ENCODE results near the gene DHTKD1. TPM values are rescaled to one million over a fixed set of nuclear protein-coding genes. Genes with fewer than 3 reads are reported as not detected.

DHTKD1 gene
- total RNA-seq, 1 experiment from 2014 or later: 15.8 TPM

DNA sequence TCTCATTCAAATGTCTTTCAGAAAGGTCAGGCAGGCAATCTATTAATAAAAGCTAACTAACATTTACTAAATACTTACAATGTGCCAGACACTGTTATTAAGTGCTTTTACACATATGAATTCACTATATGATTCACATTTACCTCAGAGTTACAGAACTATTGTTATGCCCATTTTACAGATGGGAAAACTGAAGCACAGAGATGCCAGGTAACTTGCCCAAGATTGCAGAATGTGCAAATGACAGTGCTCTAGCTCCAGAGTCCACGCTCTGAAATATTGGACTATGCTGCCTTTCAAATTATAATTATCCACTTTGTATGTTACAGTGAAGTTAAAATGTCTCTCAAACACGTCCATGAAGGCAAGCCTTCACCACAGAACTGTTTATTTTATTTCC, 48.2 kb upstream of the DHTKD1 start:
- no peaks in the 10 kb centered on the region for H3K36me3 ChIP-seq (ENCODE audit: control insufficient read depth, insufficient read depth, low read length)
- ChIA-PET POLR2A (no interaction called here), CTCF (no interaction called here)
- no peak for ATAC-seq
- intact Hi-C loops (cut with micrococcal nuclease; ENCODE audit: unreplicated experiment): no loop called here
- BruUV-seq (replicated peaks): TSS peak; percentile 45
- no peak overlapping the region for H3K27ac ChIP-seq (ENCODE audit: low read length)
- in situ Hi-C loops (cut with HindIII; ENCODE audit: low pct_unique_long_range_greater_than_20kb, low sequenced_read_pairs): no loop called here
- H3K9me3 ChIP-seq (ENCODE audit: control insufficient read depth, insufficient read depth, low read depth, low read length): no peaks in the 10 kb centered on the region
- TF ChIP-seq, protein P1, sequence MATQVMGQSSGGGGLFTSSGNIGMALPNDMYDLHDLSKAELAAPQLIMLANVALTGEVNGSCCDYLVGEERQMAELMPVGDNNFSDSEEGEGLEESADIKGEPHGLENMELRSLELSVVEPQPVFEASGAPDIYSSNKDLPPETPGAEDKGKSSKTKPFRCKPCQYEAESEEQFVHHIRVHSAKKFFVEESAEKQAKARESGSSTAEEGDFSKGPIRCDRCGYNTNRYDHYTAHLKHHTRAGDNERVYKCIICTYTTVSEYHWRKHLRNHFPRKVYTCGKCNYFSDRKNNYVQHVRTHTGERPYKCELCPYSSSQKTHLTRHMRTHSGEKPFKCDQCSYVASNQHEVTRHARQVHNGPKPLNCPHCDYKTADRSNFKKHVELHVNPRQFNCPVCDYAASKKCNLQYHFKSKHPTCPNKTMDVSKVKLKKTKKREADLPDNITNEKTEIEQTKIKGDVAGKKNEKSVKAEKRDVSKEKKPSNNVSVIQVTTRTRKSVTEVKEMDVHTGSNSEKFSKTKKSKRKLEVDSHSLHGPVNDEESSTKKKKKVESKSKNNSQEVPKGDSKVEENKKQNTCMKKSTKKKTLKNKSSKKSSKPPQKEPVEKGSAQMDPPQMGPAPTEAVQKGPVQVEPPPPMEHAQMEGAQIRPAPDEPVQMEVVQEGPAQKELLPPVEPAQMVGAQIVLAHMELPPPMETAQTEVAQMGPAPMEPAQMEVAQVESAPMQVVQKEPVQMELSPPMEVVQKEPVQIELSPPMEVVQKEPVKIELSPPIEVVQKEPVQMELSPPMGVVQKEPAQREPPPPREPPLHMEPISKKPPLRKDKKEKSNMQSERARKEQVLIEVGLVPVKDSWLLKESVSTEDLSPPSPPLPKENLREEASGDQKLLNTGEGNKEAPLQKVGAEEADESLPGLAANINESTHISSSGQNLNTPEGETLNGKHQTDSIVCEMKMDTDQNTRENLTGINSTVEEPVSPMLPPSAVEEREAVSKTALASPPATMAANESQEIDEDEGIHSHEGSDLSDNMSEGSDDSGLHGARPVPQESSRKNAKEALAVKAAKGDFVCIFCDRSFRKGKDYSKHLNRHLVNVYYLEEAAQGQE (IDR thresholded peaks at IDR 0.05; ENCODE audit: insufficient read depth in 1 of 2, low read depth in 2 of 2, low read length in 1 of 2): no peak
- TF ChIP-seq TCF7L2 (IDR thresholded peaks at IDR 0.05; ENCODE audit: low read depth, low read length) (no peak), SIN3A (IDR thresholded peaks at IDR 0.05; ENCODE audit: borderline replicate concordance, insufficient read depth, low read depth, low read length) (no peak), POLR2AphosphoS5 (IDR thresholded peaks at IDR 0.05; ENCODE audit: low read depth, low read length) (no peak)
- TF ChIP-seq, protein P2, sequence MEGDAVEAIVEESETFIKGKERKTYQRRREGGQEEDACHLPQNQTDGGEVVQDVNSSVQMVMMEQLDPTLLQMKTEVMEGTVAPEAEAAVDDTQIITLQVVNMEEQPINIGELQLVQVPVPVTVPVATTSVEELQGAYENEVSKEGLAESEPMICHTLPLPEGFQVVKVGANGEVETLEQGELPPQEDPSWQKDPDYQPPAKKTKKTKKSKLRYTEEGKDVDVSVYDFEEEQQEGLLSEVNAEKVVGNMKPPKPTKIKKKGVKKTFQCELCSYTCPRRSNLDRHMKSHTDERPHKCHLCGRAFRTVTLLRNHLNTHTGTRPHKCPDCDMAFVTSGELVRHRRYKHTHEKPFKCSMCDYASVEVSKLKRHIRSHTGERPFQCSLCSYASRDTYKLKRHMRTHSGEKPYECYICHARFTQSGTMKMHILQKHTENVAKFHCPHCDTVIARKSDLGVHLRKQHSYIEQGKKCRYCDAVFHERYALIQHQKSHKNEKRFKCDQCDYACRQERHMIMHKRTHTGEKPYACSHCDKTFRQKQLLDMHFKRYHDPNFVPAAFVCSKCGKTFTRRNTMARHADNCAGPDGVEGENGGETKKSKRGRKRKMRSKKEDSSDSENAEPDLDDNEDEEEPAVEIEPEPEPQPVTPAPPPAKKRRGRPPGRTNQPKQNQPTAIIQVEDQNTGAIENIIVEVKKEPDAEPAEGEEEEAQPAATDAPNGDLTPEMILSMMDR (IDR thresholded peaks at IDR 0.05): no peak
- no peaks in the 10 kb centered on the region for H3K4me1 ChIP-seq (ENCODE audit: control insufficient read depth, insufficient read depth, low read length)
- no peaks in the 10 kb centered on the region for H3K27me3 ChIP-seq (ENCODE audit: control insufficient read depth, insufficient read depth, low read length)
- DNase-seq (ENCODE audit: low read depth, low spot score): no peak
- no peak overlapping the region for H3K4me3 ChIP-seq (ENCODE audit: low read depth in 2 of 2, low read length in 2 of 2)

DNA sequence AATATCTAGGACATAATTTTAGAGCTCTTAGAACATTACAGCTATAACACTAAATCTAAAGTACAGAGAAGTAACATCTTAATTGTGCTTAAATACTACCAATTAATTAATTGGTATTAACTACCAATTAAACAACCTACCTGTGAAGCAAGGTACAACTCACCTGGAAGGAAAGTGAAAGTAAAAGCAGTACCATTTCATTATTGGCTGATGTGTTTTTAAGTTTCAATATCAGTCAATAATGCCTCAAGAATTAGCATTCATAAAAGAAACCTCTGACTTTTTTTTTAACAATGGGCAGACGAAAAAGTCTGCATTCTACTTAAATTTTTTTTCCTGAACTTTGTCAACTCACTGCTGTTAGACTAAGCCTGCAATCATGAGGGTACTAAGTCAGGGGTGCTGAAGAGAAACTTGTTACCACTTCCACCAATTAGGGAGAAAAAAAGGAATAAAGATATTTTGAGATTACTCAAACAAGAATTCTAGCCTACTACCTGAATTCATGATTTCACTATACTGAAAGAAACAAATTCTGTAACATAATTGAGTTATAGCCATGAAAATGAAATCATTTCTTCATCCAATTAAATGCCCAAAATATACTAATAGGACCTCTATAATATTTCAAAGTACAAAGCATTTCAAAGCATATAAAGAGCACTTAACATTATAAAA, 46.0 kb upstream of the DHTKD1 start:
- in situ Hi-C loops (cut with HindIII; ENCODE audit: low pct_unique_long_range_greater_than_20kb, low sequenced_read_pairs): no loop called here

More for the DNA sequence above, 46.0 kb upstream of the DHTKD1 start:
- DNase-seq (ENCODE audit: low read depth, low spot score) (no peak), ATAC-seq (no peak)
- no peak overlapping the region for H3K4me3 ChIP-seq (ENCODE audit: low read depth in 2 of 2, low read length in 2 of 2)
- CTCF ChIA-PET: no interaction called here
- no TSS peak for BruUV-seq (replicated peaks)
- H3K27ac ChIP-seq (ENCODE audit: low read length): no peak overlapping the region
- H3K9me3 ChIP-seq (ENCODE audit: control insufficient read depth, insufficient read depth, low read depth, low read length): no peaks in the 10 kb centered on the region
- POLR2A ChIA-PET: no interaction called here
- intact Hi-C loops (cut with micrococcal nuclease; ENCODE audit: unreplicated experiment): no loop called here
- peaks cover 4% of the 10 kb centered on the region; the same call in 1 of the 2 replicates for H3K36me3 ChIP-seq (ENCODE audit: control insufficient read depth, insufficient read depth, low read length)
- no peaks in the 10 kb centered on the region for H3K4me1 ChIP-seq (ENCODE audit: control insufficient read depth, insufficient read depth, low read length)
- TF ChIP-seq SIN3A (IDR thresholded peaks at IDR 0.05; ENCODE audit: borderline replicate concordance, insufficient read depth, low read depth, low read length) (no peak), TCF7L2 (IDR thresholded peaks at IDR 0.05; ENCODE audit: low read depth, low read length) (no peak)
- TF ChIP-seq, protein P1 (IDR thresholded peaks at IDR 0.05; ENCODE audit: insufficient read depth in 1 of 2, low read depth in 2 of 2, low read length in 1 of 2): no peak
- TF ChIP-seq, protein P2 (IDR thresholded peaks at IDR 0.05): no peak
- no peaks in the 10 kb centered on the region for H3K27me3 ChIP-seq (ENCODE audit: control insufficient read depth, insufficient read depth, low read length)

Data from Panc1 (cell line).